HCT116 (cell line): ENCODE measurements around the gene PYCR2. TPM values are rescaled to one million over a fixed set of nuclear protein-coding genes. Genes with fewer than 3 reads are reported as not detected.

Experiments
- ATAC-seq: fragments of 200-7000 bp; cut with Tn5 transposase; 2 replicates; pipeline ENCODE4 v1.9.1; 2020; ENCODE audit warnings: mild to moderate bottlenecking, moderate library complexity
- BruUV-seq: library from RNA; stranded (reverse); fragments of 400-500 nt; replicated peaks from 2 replicates; lab custom pipeline; 2021; lab: Mats Ljungman, UMichigan
- CTCF ChIA-PET: fragments of 300-600 bp; sonication (Branson Sonifier 250); formaldehyde crosslinking; loops from one replicate; lab custom pipeline; 2021; ENCODE audit warnings: antibody characterized with exemption; lab: Charles Lee
- POLR2A ChIA-PET: fragments of 300-600, 350-600 bp; sonication (Branson Sonifier 250); formaldehyde crosslinking; loops from one replicate; lab custom pipeline; 2021; ENCODE audit warnings: antibody characterized with exemption; lab: Charles Lee
- RAD21 ChIA-PET, 2 experiments: fragments of 300-600 bp; sonication (Branson Sonifier 250); formaldehyde crosslinking; loops; one replicate each; lab custom pipeline; 2023; ENCODE audit warnings: low total read pairs in 2 of 2; ENCODE audit not compliant: uncharacterized antibody in 2 of 2, unreplicated experiment in 2 of 2, low non-redundant PET in 1 of 2; lab: Charles Lee
- DNase-seq: peaks from one replicate; pipeline ENCODE4 v3.0.0-alpha.2; 2010; ENCODE audit warnings: low read depth, low spot score
- H2AFZ ChIP-seq: fragments of 200-600 bp; shearing (Covaris generic), sonication (generic); 2 replicates; pipeline ENCODE4 v1.6.1; 2017; ENCODE audit warnings: low read depth, mixed run types, mixed read lengths, antibody characterized with exemption, low read length; ENCODE audit not compliant: poor library complexity, severe bottlenecking
- H3K27ac ChIP-seq: 2 replicates; pipeline ENCODE4 v1.5.1; 2012; ENCODE audit warnings: low read depth, low read length
- H3K27me3 ChIP-seq: fragments of 200-600 bp; sonication (generic); 2 replicates; pipeline ENCODE4 v1.6.1; 2016; ENCODE audit warnings: mixed run types, low read length, mixed read lengths; ENCODE audit not compliant: insufficient read depth
- H3K36me3 ChIP-seq, 2 experiments: fragments of 200-500 bp in 1 of 2; fragments of 200-600 bp in 1 of 2; sonication (Bioruptor generic) in 1 of 2; sonication (generic) in 1 of 2; 2 replicates each; pipeline versions ENCODE4 v1.5.1 to v1.6.1; 2014 to 2016; ENCODE audit warnings: low read length in 2 of 2, inconsistent platforms in 1 of 2, mixed read lengths in 1 of 2, mixed run types in 1 of 2; ENCODE audit not compliant: insufficient read depth in 2 of 2, control insufficient read depth in 1 of 2
- H3K4me1 ChIP-seq, 2 experiments: fragments of 200-600 bp in 1 of 2; sonication (generic) in 1 of 2; 2 replicates each; pipeline versions ENCODE4 v1.5.1 to v1.6.1; 2012 to 2017; ENCODE audit warnings: low read length in 2 of 2, inconsistent platforms in 1 of 2, mild to moderate bottlenecking in 1 of 2, mixed read lengths in 1 of 2, mixed run types in 1 of 2, moderate library complexity in 1 of 2; ENCODE audit not compliant: insufficient read depth in 2 of 2, control insufficient read depth in 1 of 2
- H3K4me2 ChIP-seq: fragments of 200-600 bp; sonication (generic); 2 replicates; pipeline ENCODE4 v1.6.1; 2017; ENCODE audit warnings: mixed run types, low read length, mixed read lengths
- H3K4me3 ChIP-seq, 2 experiments: fragments of 200-600 bp in 1 of 2; sonication (generic) in 1 of 2; replicated peaks in 1 of 2; 2 replicates each; pipeline ENCODE4 v1.5.1; 2011 to 2016; ENCODE audit warnings: low read length in 2 of 2, control low read depth in 1 of 2, low read depth in 1 of 2, mild to moderate bottlenecking in 1 of 2, mixed read lengths in 1 of 2, mixed run types in 1 of 2
- H3K79me2 ChIP-seq: fragments of 200-600 bp; sonication (generic); 2 replicates; pipeline ENCODE4 v1.6.1; 2017; ENCODE audit warnings: mild to moderate bottlenecking, mixed run types, low read length, moderate library complexity, mixed read lengths; ENCODE audit not compliant: insufficient read depth
- H3K9ac ChIP-seq: fragments of 200-600 bp; sonication (generic); 2 replicates; pipeline ENCODE4 v1.6.1; 2016; ENCODE audit warnings: low read length, mixed read lengths
- H3K9me2 ChIP-seq: fragments of 200-600 bp; sonication (generic), shearing (Covaris generic); 2 replicates; pipeline ENCODE4 v1.6.1; 2017; ENCODE audit warnings: mixed run types, mild to moderate bottlenecking, moderate library complexity; ENCODE audit not compliant: insufficient read depth
- H3K9me3 ChIP-seq, 2 experiments: fragments of 200-500 bp in 1 of 2; fragments of 200-600 bp in 1 of 2; sonication (Bioruptor generic) in 1 of 2; sonication (generic) in 1 of 2; 2 replicates each; pipeline ENCODE4 v1.6.1; 2014 to 2017; ENCODE audit warnings: low read length in 2 of 2, mixed read lengths in 2 of 2, inconsistent platforms in 1 of 2, low read depth in 1 of 2, mild to moderate bottlenecking in 1 of 2, mixed run types in 1 of 2, moderate library complexity in 1 of 2; ENCODE audit not compliant: control insufficient read depth in 1 of 2, insufficient read depth in 1 of 2
- H4K20me1 ChIP-seq: fragments of 200-600 bp; sonication (generic), shearing (Covaris generic); 2 replicates; pipeline ENCODE4 v1.6.1; 2017; ENCODE audit warnings: mixed run types, mild to moderate bottlenecking, moderate library complexity; ENCODE audit not compliant: insufficient read depth
- ATF3 ChIP-seq: IDR thresholded peaks from 2 replicates; pipeline ENCODE4 v1.6.1; 2012
- CBX3 ChIP-seq: IDR thresholded peaks from 2 replicates; pipeline ENCODE4 v1.6.1; 2012; ENCODE audit warnings: low read depth
- CTCF ChIP-seq, 3 experiments: fragments of 200-600 bp in 1 of 3; sonication (generic) in 1 of 3; IDR thresholded peaks in 2 of 3; conservative IDR thresholded peaks in 1 of 3; 2 replicates each; pipeline ENCODE4 v1.5.1; 2012 to 2017; ENCODE audit warnings: low read depth in 2 of 3, low read length in 2 of 3, antibody characterized with exemption in 1 of 3, borderline replicate concordance in 1 of 3, control low read depth in 1 of 3, mild to moderate bottlenecking in 1 of 3, mixed read lengths in 1 of 3, mixed run types in 1 of 3, moderate library complexity in 1 of 3; ENCODE audit not compliant: insufficient read depth in 1 of 3
- EZH2 ChIP-seq: fragments of 200-600 bp; sonication (generic); IDR thresholded peaks from 2 replicates; pipeline ENCODE4 v1.6.1; 2017; ENCODE audit warnings: antibody characterized with exemption, mixed run types
- POLR2A ChIP-seq: IDR thresholded peaks from 2 replicates; pipeline ENCODE4 v1.7.0; 2011; ENCODE audit warnings: borderline replicate concordance; ENCODE audit not compliant: insufficient read depth, insufficient read length; ENCODE audit errors: extremely low read depth
- POLR2AphosphoS5 ChIP-seq: IDR thresholded peaks from 2 replicates; pipeline ENCODE4 v1.6.1; 2011; ENCODE audit warnings: mild to moderate bottlenecking, low read depth, low read length, moderate library complexity
- REST ChIP-seq: IDR thresholded peaks from 2 replicates; pipeline ENCODE4 v1.6.1; 2012; ENCODE audit warnings: low read depth
- SP1 ChIP-seq: IDR thresholded peaks from 2 replicates; pipeline ENCODE4 v1.6.1; 2012; ENCODE audit warnings: low read depth
- SRF ChIP-seq: IDR thresholded peaks from 2 replicates; pipeline ENCODE4 v1.6.1; 2012; ENCODE audit warnings: low read depth
- ZBTB33 ChIP-seq: IDR thresholded peaks from 2 replicates; pipeline ENCODE4 v1.6.1; 2011; ENCODE audit warnings: mild to moderate bottlenecking, low read length, moderate library complexity; ENCODE audit not compliant: insufficient replicate concordance; ENCODE audit errors: extremely low read depth
- ZFX ChIP-seq: fragments of 450-650 bp; IDR thresholded peaks from 2 replicates; pipeline ENCODE4 v1.6.1; 2017
- intact Hi-C: fragments of 100-400 bp; cut with micrococcal nuclease; formaldehyde crosslinking; loops from 2 replicates; pipeline ENCODE4 v1.10.0; 2022
- total RNA-seq: library from RNA; stranded (reverse); gene quantifications from one replicate; pipeline ENCODE4 v1.2.1, GENCODE V29; 2021; ENCODE audit not compliant: unreplicated experiment

Gene PYCR2
- total RNA-seq, 1 experiment from 2014 or later, result 107 TPM

- H3K36me3 ChIP-seq, result no peaks in the 10 kb centered on the region
- H4K20me1 ChIP-seq, result no peaks in the 10 kb centered on the region
- no peaks in the 10 kb centered on the region for H3K79me2 ChIP-seq
- H3K4me3 ChIP-seq, result no peak overlapping the region
- no peak overlapping the region for H3K9ac ChIP-seq
- RAD21 ChIA-PET, result interaction anchor here in 1 of 2 experiments (0.6 kb wide), 1 partner anchor 49 kb away, joined by 3 read pairs; no protein-coding TSS in a partner anchor
- no peaks in the 10 kb centered on the region for H3K9me2 ChIP-seq
- DNase-seq, result no peak
- CTCF ChIA-PET, result no interaction called here
- H3K4me1 ChIP-seq, result no peaks in the 10 kb centered on the region; a peak in 1 of 4 replicates
- no peak overlapping the region for H3K27ac ChIP-seq
- H2AFZ ChIP-seq, result no peak overlapping the region
- no peaks in the 10 kb centered on the region for H3K9me3 ChIP-seq
- intact Hi-C loops, result no loop called here
- H3K4me2 ChIP-seq, result no peak overlapping the region
- ATAC-seq, result no peak; the same call in 1 of the 2 replicates
- TF ChIP-seq REST, result no peak
- TF ChIP-seq SP1, result no peak
- no peak for TF ChIP-seq CBX3
- TF ChIP-seq ZFX, result no peak
- TF ChIP-seq SRF, result no peak
- no peak for TF ChIP-seq CTCF (IDR thresholded peaks at IDR 0.05 in 2 of 3, conservative IDR thresholded peaks at IDR 0.05 in 1 of 3; ENCODE audit: borderline replicate concordance in 1 of 3, insufficient read depth in 1 of 3, low read depth in 2 of 3, low read length in 2 of 3)
- TF ChIP-seq EZH2, result no peak
- TF ChIP-seq ZBTB33, result no peak
- TF ChIP-seq ATF3, result no peak
- TF ChIP-seq POLR2A, result no peak
- TF ChIP-seq POLR2AphosphoS5, result no peak
- POLR2A ChIA-PET, result interaction anchor here (0.9 kb wide), 1 partner anchor 9 kb away, joined by 3 read pairs; the partner anchor contains the start of gene PYCR2
- no TSS peak for BruUV-seq
- H3K27me3 ChIP-seq, result no peaks in the 10 kb centered on the region
Observed at GRCh38 chr1:225933072-225933471, 9.0 kb upstream of the PYCR2 start.
